HK-2 (cell line): Measurements from ENCODE around the gene IRX6.

Experiments used
- DNase-seq: peaks from one replicate; pipeline ENCODE4 v3.0.0-alpha.2; 2018; ENCODE audit not compliant: unreplicated experiment

The IRX6 gene

GRCh38 chr16:55323637-55324271 is at the start of gene IRX6:
Gene IRX6 (plus strand): TSS chr16:55324203. CDS start chr16:55325092, 889 bp downstream.
- peak; percentile 52 for DNase-seq

DNA sequence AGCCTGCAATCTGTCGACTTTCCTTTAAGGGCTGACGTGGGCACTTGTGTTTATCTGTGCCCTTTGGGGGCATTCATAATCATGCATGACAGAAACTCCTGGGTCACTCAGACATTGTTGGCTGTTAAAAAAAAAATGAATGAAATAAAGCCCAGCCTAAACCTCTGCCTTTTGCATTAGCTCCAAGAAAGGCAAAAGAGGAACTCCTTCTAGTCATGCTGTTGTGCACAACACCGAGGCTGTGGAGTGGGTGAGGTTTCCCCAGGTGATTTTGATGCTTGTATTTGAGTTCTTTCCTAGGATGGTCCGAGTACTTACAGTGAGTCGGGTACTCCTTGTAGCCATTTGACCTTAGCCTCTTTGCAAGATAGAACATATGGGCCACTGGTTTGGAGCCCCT is 49.6 kb upstream of the IRX6 start:
- no peak for DNase-seq

DNA sequence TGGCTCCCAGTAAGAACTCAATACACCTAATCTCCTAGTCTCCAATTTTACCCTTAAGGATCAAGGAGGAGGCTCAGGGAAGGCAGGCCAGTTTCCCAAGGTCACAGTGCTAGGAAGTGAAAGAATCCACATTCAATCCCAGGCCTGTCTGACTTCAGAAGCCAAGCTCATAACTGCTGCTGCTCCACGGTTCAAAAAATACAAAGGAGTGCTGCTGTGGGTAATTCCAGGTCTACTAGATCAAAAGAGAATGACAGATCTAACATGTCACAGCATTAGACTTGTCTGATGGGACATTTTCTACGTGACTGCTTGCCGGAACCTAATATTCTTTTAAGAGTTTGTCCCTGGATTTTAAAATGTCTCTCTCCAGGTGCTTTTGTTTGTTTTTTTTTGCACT is 48.8 kb upstream of the IRX6 start:
- DNase-seq, result no peak

GRCh38 chr16:55275869-55276268 is 48.1 kb upstream of the IRX6 start:
- no peak for DNase-seq

DNA sequence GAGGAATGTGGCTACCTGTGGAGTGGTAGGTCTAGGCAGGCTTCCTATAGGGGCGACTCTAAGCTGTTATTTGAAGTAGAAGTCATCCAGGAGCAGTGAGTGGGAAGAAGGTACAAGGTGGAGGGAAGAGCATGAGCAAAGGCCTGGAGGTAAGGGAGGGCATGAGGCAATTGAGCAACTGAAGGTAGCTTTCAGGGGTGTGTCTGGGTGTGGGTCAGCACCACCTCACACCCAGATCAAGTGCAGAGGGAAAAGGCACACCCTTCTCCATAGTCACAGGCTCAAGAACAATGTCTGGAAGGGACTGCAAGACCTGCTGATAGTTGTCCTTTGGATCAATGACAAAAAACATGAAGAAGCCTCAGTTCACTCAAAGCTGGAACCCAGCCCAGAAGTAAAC is 46.5 kb upstream of the IRX6 start:
- no peak for DNase-seq

DNA sequence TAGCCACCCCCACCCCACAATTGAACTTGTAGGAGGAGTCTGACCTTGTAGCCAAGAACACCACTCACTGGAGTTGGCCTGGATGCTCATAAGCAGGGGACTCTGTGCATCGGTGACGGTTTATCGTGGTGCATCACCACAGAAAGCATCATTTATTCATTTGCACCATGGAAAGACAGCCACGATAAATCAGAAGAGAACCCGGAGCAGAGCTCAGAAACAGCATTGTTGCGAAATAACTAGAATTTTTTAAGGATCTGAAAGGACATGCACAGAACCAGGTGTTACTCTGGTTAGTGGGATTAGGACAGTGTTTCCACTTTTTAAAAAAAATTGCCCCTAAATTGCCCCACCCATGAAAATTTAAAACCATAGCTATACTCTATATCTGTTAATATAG is 44.4 kb upstream of the IRX6 start:
- no peak for DNase-seq

GRCh38 chr16:55280587-55280986 is 43.4 kb upstream of the IRX6 start:
- DNase-seq, result no peak

- no peak for DNase-seq
These were observed 41.6 kb upstream of the IRX6 start for GRCh38 chr16:55282441-55282840.

DNA sequence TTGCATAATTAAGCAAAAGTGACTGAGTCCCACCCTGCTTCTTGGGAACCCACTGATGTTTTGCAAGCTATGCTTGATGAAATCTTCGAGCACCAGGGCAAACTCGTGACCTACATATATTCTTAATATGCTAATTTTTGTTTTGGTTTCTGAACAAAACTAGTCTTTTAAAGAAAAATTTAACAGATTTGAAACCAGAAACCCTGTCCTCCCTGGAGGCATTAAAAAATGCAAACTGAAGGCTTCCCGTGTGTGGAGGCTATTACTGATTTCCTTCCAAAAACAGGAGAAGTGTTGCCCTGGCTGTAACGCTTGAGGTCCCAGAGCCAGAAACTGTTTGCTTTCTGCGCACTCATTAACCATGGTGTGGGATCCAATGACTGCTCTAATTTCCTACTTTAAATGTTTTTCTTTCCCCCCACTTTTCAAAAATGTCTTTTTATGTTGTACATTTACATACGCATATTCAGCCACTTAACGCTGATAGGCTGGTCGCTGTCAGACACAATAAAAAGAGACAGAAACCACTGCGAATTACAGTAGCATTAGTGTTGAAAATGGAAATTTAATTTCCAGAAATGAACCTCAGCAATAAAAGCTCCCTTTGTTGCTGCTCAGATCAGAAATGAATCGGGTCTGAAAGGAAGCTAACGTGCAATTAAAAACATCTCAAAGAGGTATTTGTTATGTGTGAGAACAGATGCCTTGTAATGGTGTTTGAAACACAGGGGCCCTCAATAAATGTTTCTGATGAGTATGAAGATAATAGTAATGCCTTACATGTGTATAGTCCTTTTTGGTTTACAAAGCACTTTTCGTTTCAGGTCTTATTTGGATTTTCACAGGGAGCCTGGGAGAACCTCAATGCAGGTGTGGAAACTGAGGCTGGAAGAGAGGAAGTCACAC is 39.9 kb upstream of the IRX6 start:
- DNase-seq, result no peak

DNA sequence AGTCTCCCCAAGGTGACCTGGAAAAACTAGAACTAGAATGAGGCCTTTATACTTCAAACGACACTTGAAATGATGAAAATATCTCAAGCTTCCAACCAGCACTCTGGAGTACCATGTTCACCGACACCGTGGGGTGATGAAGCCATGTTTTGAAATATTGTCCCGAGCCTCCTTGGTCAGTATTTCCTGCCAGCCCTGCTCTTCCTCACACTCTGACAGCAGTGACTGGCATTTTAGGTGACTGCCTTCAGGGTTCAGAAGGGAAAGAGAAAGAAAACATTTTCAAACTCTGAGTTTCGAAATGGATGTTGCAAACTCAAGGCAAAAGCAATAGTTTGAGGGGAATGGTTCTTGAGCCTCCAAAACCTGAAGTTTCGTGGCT is 39.3 kb upstream of the IRX6 start:
- DNase-seq, result no peak

GRCh38 chr16:55285586-55285985 is 38.4 kb upstream of the IRX6 start:
- DNase-seq, result no peak

DNA sequence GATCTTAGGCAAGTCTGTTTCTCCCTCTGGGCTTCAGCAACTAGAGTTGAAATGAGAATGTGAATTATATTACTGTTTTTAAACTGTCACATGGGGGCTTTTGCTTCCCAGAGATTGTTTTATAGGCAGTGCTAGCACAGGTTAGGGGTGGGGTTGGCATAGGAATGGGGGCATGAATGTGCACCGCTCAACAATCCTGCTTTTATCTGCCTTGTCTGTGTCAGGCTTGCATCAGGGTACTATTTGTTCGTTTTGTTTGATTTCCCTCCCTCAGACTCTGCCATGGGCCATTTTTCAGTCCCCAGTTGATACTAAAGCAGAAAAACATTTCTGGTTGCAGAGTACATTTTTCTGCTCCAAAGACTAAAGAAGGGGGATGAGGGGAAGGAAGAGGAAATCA is 34.6 kb upstream of the IRX6 start:
- no peak for DNase-seq

DNA sequence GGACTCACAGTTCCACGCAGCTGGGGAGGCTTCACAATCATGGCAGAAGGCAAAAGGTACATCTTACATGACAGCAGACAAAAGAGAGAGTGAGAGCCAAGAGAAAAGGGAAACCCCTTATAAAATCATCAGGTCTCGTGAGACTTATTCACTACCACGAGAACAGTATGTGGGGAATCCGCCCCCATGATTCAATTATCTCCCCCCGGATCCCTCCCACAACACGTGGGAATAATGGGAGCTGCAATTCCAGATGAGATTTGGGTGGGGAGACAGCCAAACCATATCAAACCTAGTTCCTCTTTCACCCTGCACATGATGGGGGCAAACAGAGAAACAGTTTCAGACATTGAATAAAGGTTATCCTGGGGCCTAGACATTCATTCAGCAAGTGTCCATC is 32.2 kb upstream of the IRX6 start:
- DNase-seq, result no peak

GRCh38 chr16:55292491-55292890 is 31.5 kb upstream of the IRX6 start:
- no peak for DNase-seq

DNA sequence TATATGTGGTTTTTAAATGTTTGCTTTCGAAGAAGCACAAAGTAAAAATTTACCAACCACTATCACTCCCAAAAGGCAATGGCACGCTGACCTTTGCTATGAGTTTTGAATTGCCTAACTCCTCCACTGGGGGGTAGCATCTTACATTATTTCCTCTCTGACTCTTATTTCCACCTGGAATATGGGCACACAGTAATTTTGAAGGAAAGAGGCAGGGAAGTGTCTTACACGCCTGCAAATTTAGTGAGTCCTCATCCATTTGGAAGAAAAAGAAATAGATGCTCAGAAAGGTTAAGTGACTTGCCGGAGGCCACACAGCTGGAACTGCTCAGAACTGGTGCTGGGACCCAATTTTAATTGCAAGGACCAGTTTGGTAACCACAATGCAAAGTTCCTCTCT is 29.9 kb upstream of the IRX6 start:
- DNase-seq, result no peak

- peak; percentile 54 for DNase-seq
These were observed 29.1 kb upstream of the IRX6 start for GRCh38 chr16:55294931-55295342.

DNA sequence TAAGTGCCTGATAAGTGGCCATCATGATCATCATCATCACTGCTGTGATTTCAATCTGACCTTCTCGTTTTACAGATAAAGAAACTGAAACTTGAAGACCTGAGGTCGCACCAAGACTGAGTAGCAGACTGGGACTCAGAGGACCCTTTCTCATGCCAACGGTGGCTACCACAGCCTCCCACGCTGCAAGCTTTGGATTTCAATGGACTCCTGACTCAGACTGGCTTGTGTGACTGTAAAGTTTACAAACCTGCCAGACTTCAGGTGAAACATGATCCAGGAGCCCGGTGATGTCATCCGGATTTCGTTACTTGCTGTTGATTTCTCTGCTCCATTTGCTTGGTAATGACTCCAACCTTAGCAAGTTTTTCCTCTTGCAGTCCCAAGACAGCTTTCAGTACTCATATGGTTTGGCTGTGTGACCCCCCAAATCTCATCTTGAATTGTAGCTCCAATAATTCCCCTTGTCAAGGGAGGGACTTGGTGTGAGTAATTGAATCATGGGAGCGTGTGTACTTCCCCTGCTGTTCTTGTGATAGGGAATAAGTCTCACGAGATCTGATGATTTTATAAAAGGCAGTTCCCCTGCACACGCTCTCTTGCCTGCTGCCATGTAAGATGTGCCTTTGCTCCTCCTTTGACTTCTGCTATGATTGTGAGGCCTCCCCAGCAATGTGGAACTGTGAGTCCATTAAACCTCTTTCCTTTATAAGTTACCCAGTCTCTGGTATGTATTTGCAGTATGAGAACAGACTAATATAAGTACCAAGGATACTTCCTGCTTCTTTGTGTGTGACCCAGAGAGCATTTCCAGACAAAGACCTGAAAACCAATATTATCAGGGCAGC is 26.7 kb upstream of the IRX6 start:
- peak; percentile 50 for DNase-seq

- peak; percentile 30 for DNase-seq
These were observed 26.0 kb upstream of the IRX6 start for GRCh38 chr16:55297910-55298479.

GRCh38 chr16:55301385-55302008 is 22.5 kb upstream of the IRX6 start:
- no peak for DNase-seq

- DNase-seq, result no peak
These were observed 21.4 kb upstream of the IRX6 start for GRCh38 chr16:55302635-55303034.

GRCh38 chr16:55308973-55309372 is 15.0 kb upstream of the IRX6 start:
- DNase-seq, result no peak

DNA sequence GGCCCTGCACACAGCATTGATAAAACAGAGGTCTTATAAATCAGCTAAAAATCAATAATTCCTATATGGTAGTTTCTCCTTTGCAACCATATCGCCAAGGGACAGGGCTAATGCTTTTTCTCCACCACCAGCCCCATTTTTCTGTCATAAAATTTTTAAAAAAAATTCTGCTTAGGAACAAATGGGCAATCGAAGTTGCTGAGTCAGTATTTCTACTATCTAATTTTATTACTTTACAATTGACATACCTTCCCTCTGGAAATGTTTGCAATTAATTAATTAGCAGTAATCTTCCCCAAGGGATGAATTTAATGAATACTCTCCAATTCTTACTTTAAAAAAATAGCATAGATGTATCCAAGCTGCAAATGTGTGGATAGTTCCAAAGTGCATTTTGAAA is 1.7 kb upstream of the IRX6 start:
- DNase-seq, result no peak
